A549 treated with AZD9567 at 1 μM for 4 hours (cell line): Measurements from ENCODE around the gene C9. TPM values are rescaled to one million over a fixed set of nuclear protein-coding genes. Genes with fewer than 3 reads are reported as not detected.

ENCODE experiments used
- total RNA-seq: library from RNA; stranded (reverse); fragments of 200-300 nt; extraction: Qiagen RNA extraction; gene quantifications from 5 replicates; pipeline ENCODE4 v1.2.3, GENCODE V29; 2022; ENCODE audit not compliant: insufficient read depth

The C9 gene
- total RNA-seq, result 0.10 TPM in 1 of 5 replicates, not detected in the others

GRCh38 chr5:39364367-39364766 lies at the start of gene C9:
TSS of gene C9 (minus strand) at chr5:39364495. CDS start at chr5:39364464, 31 bp downstream.

Other genes with a start within 250 kb of the C9 start
- gene FYB1, start 144.9 kb downstream of the C9 start, total RNA-seq, result 9.3 to 22.8 TPM (median 14.6 TPM) in 5 replicates
- 6.8 to 8.0 TPM (median 7.1 TPM) in 5 replicates for gene DAB2, start 60.5 kb upstream of the C9 start, total RNA-seq